VCaP (cell line): Measurements from ENCODE around the gene KCTD5.
"Not testable (repeated sequence)": the region's sequence is repeated elsewhere in the genome, so short reads cannot be mapped to it uniquely, and the experiment has no call there.

Experiments
- H3K27ac ChIP-seq: fragments of 450-650 bp; 2 replicates; pipeline ENCODE4 v1.5.1; 2017
- TF ChIP-seq, protein P1 (sequence below): fragments of 450-650 bp; conservative IDR thresholded peaks from 2 replicates; pipeline ENCODE4 v1.5.1; 2017; ENCODE audit warnings: mild to moderate bottlenecking, moderate library complexity

KCTD5 gene

GRCh38 chr16:2673066-2673999 lies 9.0 kb upstream of the KCTD5 start:
- peak overlapping the region; percentile 59 for H3K27ac ChIP-seq
- TF ChIP-seq, protein P1, sequence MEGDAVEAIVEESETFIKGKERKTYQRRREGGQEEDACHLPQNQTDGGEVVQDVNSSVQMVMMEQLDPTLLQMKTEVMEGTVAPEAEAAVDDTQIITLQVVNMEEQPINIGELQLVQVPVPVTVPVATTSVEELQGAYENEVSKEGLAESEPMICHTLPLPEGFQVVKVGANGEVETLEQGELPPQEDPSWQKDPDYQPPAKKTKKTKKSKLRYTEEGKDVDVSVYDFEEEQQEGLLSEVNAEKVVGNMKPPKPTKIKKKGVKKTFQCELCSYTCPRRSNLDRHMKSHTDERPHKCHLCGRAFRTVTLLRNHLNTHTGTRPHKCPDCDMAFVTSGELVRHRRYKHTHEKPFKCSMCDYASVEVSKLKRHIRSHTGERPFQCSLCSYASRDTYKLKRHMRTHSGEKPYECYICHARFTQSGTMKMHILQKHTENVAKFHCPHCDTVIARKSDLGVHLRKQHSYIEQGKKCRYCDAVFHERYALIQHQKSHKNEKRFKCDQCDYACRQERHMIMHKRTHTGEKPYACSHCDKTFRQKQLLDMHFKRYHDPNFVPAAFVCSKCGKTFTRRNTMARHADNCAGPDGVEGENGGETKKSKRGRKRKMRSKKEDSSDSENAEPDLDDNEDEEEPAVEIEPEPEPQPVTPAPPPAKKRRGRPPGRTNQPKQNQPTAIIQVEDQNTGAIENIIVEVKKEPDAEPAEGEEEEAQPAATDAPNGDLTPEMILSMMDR = no peak

- H3K27ac ChIP-seq = no peak overlapping the region
- TF ChIP-seq, protein P1 = no peak
These were observed 7.3 kb upstream of the KCTD5 start for GRCh38 chr16:2675021-2675420.

- H3K27ac ChIP-seq = no peak overlapping the region
These were observed 6.6 kb upstream of the KCTD5 start for GRCh38 chr16:2675714-2676113.

GRCh38 chr16:2676937-2677336 lies 5.4 kb upstream of the KCTD5 start:
- not testable (repeated sequence) for H3K27ac ChIP-seq

More at GRCh38 chr16:2675714-2676113, 6.6 kb upstream of the KCTD5 start:
- TF ChIP-seq, protein P1 = no peak

DNA sequence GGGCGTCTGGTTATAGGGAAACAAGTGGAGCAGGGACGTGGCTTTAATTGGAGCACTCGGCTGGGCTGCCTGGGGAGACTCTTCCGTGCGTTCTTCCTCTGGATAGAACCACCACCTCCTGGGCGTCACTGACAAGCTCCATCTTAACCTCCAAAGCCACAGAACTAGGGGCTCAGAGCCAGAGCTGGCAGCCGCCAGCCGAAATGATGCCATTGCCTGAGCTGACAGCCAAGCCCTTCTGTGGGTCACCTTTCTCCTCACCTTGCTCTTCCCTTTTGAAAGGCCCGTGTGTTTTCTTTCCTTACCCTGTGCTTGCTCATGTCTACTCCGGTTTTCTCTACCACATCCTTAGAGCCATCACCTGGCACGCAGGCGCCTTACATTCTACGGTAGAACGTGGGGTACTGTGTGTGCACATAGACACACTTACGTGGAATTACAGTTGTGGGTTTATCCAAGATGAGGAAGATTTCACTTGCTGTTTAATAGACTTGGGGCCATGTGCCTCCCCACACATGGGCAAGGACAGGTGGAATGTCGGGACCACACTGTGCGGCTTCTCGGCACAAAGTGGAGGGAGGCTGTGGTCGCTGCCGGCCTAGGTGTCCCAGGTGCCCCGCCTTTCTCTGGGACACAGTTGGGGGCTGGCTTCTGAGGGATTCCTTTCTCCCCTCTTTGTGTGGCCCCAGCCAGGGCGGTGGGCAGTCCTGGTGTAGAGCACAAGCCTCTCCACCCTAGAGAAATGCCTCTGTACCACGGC lies 3.9 kb upstream of the KCTD5 start:
- not testable (repeated sequence) for H3K27ac ChIP-seq

DNA sequence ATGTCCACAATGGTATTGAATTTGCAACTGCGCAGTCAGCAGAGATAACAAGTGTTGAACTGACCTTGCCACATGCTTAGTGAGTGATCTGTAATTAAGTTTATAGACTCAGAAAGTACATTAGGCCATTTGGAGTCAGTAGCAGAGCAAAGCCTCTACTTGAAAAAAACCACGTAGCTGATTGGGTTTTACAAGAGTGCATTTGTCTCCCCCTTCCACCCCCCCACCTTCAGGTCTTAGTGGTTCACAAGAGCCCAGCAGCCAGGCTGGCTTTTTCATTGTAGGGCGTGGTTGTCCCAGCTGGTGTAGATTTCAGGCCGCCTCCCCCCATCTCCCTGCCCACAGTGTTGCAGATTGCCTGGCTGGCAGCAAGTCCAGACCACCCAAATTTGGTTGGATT lies 2.4 kb upstream of the KCTD5 start:
- not testable (repeated sequence) for H3K27ac ChIP-seq

DNA sequence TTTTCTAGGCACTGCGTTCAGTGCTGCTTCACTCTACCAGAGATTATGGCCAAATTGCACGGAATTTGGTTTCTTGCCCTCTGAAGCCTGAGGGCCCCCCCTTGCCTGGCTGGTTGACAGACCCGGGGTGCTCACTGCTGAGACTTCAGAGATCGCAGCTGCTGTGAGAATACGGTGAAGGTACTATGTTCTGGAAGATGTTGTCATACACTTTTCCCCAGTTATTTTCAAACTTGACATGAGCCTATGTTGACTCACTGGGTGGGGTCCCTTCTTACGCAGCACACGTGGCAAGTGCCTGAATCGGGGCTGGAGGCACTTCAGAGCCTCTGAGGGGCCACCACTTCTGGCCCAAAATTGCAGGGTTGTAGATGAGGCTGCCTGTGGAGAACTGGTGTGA lies 2.0 kb upstream of the KCTD5 start:
- H3K27ac ChIP-seq = not testable (repeated sequence)

DNA sequence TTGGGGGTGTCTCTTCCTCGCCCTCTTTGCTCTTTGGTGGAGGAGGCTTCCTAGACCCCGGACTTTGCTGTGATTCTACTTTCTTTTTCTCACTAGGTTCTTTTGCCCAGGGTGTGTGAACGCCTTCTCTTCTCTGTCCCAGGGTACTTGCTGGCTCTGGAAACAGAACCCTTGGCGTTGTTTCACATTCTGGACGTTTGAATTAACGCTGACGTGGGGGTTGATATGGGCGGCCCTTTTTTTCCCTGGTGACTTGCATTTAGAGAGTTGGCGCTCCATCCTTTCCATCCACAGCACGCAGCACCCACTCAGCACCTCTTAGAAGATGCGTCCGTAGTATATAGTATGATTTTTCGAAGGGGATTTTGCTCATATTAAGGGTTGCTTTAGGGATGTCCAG lies 718 bp downstream of the KCTD5 start:
- H3K27ac ChIP-seq = peak overlapping the region; percentile 82

GRCh38 chr16:2686075-2686474 lies 3.8 kb downstream of the KCTD5 start:
- not testable (repeated sequence) for H3K27ac ChIP-seq

DNA sequence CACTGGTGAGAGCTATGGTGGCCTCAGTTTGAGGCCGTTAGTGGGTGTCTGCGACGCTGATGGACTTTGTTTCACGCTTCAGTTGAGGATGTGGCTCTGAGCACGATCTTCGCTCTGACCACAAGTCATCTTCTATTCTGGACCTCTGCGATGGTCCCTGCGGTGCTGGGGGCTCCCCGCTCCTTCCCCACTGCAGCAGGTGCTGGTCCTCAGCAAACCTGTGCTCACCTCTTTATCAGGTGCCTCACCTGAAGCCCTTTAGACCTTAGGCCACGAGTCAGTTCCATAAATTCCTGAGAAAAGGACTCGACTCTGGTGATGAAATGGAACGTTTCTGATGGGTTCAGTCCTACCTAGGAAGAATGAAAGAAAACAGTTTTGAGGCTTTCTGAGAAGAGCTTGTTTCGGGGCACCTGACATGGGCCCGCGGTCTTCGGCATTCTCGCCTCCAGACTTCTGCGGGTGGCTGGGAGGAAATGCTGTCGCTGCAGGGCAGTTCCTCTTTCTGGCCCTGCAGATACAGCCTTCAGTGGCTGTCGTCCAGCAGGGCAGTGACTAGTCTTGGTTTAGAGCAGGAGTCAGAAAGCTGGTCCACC lies 4.7 kb downstream of the KCTD5 start:
- no peak overlapping the region for H3K27ac ChIP-seq
- TF ChIP-seq, protein P1 = no peak
